GM12891 (cell line): ENCODE results near the gene RETSAT.
A peak's percentile ranks its signal among the peaks of the same experiment; 100 is the strongest.
"Not testable (repeated sequence)": the region's sequence is repeated elsewhere in the genome, so short reads cannot be mapped to it uniquely, and the experiment has no call there.

Experiments used
- DNase-seq: peaks from one replicate; pipeline ENCODE4 v3.0.0; 2011; ENCODE audit warnings: low spot score; ENCODE audit not compliant: insufficient read length
- FAIRE-seq: peaks from 2 replicates; lab custom pipeline; 2011; peaks lifted over from hg19 to GRCh38; lab: Jason Lieb, UNC
- PAX5 ChIP-seq: IDR thresholded peaks from 2 replicates; pipeline ENCODE4 v1.6.1; 2011; ENCODE audit warnings: low read length, moderate library complexity, mild to moderate bottlenecking; ENCODE audit not compliant: insufficient read depth, severe bottlenecking
- POLR2A ChIP-seq: IDR thresholded peaks from 2 replicates; pipeline ENCODE4 v1.6.1; 2011; ENCODE audit warnings: low read depth, low read length, control low read depth
- POLR2AphosphoS5 ChIP-seq: IDR thresholded peaks from 2 replicates; pipeline ENCODE4 v1.6.1; 2011; ENCODE audit warnings: low read depth, low read length, control low read depth
- POU2F2 ChIP-seq: IDR thresholded peaks from 2 replicates; pipeline ENCODE4 v1.6.1; 2011; ENCODE audit warnings: low read depth, mild to moderate bottlenecking, control low read depth, low read length, moderate library complexity
- SPI1 ChIP-seq: IDR thresholded peaks from 2 replicates; pipeline ENCODE4 v1.6.1; 2011; ENCODE audit warnings: low read depth, low read length, control low read depth
- TAF1 ChIP-seq: IDR thresholded peaks from 2 replicates; pipeline ENCODE4 v1.6.1; 2011; ENCODE audit warnings: low read depth, low read length, control low read depth

The RETSAT gene

DNA sequence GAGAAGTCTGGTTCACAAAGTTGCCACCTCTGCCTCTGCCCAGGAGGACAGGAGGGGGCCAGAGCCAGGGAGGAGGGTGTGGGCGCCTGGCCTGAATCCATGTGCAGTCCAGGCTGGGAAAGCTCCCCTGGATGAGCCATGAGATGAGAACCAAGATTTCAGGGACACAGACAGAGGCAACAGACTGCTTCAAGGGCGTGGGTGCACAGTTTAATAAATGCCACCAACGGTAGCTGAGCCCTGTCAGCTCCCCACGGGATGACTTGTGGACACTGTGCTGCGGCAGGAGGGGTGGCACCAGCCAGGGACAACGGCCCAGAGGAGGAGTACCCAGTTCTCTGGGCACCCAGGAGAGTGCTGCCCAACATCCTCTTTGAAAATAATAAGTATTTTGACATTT is 40.6 kb upstream of the RETSAT start:
- FAIRE-seq (no peak), DNase-seq (no peak)
- TF ChIP-seq POLR2A (no peak), SPI1 (no peak), POU2F2 (no peak), TAF1 (no peak), PAX5 (no peak), POLR2AphosphoS5 (no peak)

DNA sequence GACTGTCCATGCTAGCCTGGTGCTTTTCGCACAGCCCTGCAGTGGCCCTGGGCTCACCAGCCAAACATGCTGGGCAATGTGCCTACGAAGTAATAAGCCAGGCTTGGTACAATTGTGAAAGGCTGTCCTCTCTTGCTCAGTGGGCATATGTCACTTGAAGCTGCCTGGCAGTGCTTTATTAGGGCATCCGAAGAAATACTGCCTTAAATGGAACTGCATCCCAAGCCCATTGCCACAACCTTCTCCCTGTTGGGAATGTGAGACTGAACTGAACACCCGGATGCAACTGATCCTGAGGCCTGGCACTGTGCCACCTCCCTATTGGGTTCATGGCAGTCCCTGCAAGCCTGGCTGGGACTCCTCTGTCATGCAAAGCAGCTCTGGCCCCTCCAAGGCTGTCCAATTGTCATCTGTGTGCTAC is 39.9 kb upstream of the RETSAT start:
- no peak for TF ChIP-seq PAX5
- no peak for TF ChIP-seq POLR2A
- no peak for TF ChIP-seq POLR2AphosphoS5
- TF ChIP-seq SPI1 = no peak
- no peak for TF ChIP-seq POU2F2
- TF ChIP-seq TAF1 = no peak
- DNase-seq (no peak), FAIRE-seq (no peak)

GRCh38 chr2:85393836-85394235 is 39.5 kb upstream of the RETSAT start:
- no peak for FAIRE-seq
- no peak for DNase-seq
- TF ChIP-seq POLR2AphosphoS5 (no peak), TAF1 (no peak), PAX5 (no peak), SPI1 (no peak), POLR2A (no peak), POU2F2 (no peak)

DNA sequence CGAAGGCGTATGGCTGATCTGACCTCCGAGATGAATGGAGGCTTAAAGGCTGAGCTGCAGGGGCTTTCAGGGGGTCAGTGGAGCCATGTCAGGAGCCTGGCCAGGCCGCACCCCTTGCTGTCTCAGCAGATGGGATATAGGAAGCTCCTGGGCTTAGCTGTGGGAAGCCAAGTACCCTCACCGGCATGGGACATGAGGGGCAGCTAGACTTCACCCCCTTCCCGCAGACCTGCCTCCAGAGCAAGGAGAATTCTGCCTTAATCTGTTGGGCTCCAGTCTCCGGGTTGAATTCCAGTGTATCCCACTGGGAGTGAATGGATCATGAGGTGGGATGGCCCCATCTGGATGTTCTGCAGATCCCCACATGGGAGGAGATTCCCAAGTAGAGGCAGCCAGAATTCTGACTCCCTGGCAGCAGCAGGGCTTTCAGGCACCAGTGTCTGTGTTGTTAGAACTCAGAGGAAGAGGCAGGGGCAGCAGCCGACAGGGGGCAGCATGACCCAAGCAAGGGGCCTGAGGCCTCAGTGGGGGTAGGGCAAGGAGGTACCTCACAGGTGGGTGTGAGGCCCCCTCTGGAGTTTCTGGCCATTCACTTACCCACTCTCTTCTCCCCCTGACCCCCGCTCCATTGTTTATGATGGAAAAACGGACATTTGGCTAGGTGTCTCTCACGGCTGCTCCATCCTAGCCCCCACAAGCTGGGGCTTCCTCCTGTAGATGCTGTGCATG is 36.8 kb upstream of the RETSAT start:
- TF ChIP-seq SPI1 (no peak), POLR2A (no peak), POU2F2 (no peak), TAF1 (no peak), PAX5 (no peak), POLR2AphosphoS5 (no peak)
- DNase-seq = peak; percentile 63
- peak; percentile 69 for FAIRE-seq

DNA sequence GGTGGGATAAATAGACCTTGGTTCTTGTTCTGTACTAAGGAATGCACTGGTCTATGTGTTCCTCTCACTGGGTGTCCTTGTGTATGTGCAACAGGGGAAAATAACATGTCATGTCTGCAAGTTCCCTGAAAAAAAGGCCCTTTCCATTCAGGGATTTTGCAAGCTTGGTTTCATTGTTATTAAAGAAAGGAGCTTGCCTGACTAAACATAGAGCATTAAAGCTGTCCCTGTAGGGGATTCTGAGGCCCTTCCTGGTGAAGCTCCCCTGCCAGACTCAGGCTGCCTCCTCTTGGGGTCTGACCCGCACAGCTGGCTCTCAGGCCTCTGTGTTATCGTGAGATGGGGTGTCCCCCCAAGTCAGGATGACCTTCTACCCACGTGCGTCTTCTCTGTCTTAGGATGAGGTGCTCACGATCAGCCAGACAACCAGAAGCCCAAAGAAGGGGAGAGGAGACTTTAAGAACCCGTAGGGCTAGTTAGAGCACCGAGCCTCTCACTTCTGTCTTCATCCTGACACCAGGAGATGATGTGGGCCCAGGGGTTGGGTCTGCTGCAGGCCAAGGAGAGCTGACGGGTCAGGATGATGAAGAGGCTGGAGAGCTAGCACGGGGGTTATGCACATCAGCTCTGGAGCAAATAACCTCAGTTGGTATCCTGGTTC is 34.7 kb upstream of the RETSAT start:
- TF ChIP-seq POU2F2 (no peak), SPI1 (no peak), POLR2A (no peak), POLR2AphosphoS5 (no peak), TAF1 (no peak), PAX5 (no peak)
- FAIRE-seq (no peak), DNase-seq (no peak)

GRCh38 chr2:85387754-85388153 is 33.4 kb upstream of the RETSAT start:
- FAIRE-seq (no peak), DNase-seq (no peak)
- TF ChIP-seq POLR2A = no peak
- TF ChIP-seq TAF1 = no peak
- no peak for TF ChIP-seq POU2F2
- no peak for TF ChIP-seq POLR2AphosphoS5
- no peak for TF ChIP-seq SPI1
- no peak for TF ChIP-seq PAX5

GRCh38 chr2:85385746-85386145 is 31.4 kb upstream of the RETSAT start:
- DNase-seq (no peak), FAIRE-seq (no peak)
- TF ChIP-seq TAF1 = no peak
- TF ChIP-seq POLR2A = no peak
- no peak for TF ChIP-seq PAX5
- no peak for TF ChIP-seq POU2F2
- TF ChIP-seq SPI1 = no peak
- TF ChIP-seq POLR2AphosphoS5 = no peak

GRCh38 chr2:85383850-85384249 is 29.5 kb upstream of the RETSAT start:
- TF ChIP-seq TAF1 = no peak
- no peak for TF ChIP-seq POLR2AphosphoS5
- no peak for TF ChIP-seq POU2F2
- no peak for TF ChIP-seq PAX5
- no peak for DNase-seq
- no peak for FAIRE-seq

DNA sequence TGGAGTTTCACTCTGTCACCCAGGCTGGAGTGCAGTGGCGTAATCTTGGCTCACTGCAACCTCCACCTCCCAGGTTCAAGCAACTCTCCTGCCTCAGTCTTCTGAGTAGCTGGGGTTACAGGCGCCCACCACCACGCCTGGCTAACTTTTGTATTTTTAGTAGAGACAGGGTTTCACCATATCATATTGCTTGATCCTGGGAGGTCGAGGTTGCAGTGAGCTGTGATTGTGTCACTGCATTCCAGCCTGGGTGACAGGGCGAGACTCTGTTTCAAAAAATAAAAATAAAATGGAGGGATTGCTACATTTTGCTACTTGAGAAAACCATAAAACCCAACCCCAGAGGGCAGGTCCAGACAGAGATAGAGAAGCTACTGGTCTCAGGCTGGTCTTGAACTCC is 28.8 kb upstream of the RETSAT start:
- not testable (repeated sequence) for FAIRE-seq, DNase-seq

DNA sequence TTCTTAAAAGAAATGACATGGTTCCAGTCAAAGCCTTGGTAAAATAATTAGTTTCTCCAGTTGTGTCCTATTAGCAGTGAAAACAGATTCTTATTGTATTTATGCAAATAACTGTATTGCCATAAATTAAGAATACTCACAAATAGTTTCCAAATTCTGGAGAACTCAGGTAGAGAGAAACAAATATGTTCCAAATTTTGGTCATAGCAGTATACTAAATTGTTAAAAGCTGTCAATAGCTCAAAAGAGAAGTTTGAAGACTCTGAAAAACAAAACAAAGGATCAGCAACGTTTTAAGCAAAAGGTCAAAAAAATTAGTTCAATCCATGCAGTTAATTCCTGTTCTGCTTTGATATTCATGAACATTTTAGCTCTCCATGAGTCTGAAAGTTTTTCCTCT is 25.7 kb upstream of the RETSAT start:
- TF ChIP-seq SPI1 (no peak), POLR2A (no peak), POLR2AphosphoS5 (no peak), TAF1 (no peak), PAX5 (no peak), POU2F2 (no peak)
- DNase-seq = no peak
- FAIRE-seq = no peak
